ENCODE data around the gene MAGEA4.
"Not testable (repeated sequence)": the region's sequence is repeated elsewhere in the genome, so short reads cannot be mapped to it uniquely, and the experiment has no call there.

MAGEA4 gene, protein sequence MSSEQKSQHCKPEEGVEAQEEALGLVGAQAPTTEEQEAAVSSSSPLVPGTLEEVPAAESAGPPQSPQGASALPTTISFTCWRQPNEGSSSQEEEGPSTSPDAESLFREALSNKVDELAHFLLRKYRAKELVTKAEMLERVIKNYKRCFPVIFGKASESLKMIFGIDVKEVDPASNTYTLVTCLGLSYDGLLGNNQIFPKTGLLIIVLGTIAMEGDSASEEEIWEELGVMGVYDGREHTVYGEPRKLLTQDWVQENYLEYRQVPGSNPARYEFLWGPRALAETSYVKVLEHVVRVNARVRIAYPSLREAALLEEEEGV

DNA sequence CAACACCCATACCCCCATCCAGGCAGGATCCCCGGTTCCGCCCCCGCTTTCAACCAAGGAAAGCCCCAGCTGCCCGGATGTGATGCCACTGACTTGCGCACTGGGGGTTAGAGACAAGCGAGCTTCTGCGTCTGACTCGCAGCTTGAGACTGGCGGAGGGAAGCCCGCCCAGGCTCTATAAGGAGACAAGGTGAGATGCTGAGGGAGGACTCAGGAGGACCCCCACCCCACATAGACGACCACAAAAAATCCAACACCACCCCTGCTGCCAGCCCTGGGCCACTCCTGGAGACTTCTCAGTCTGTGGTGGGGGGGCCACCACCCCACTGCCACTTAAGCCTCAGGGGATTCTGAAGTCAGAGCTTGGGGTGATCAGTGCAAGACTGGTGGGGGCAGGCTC, at the start of gene MAGEA4:
Gene MAGEA4 (plus strand): TSS at position 110 of the 400 bp plus-strand sequence. CDS start 10,776 bp downstream, outside the sequence.
- DNase-seq (ENCODE audit: low spot score) = no peak

DNA sequence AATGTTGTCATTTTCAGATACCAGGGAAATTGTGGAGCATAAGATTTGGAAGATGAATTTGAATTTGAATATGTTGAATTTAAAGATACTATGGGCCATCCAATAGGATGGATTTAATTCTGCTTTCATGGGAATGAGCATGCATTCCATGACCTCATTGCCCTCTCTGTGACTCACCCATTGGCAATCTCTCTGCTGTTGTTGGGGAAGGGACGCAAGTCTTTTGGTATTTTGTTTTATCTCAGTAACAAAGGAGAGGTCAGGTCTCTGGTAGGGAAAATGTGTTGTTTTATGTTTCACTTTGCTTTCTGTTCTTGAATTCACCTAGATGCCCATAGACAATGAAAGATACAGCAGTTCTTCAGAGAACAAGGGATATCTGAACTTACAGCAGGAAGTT, 42.1 kb upstream of the MAGEA4 start:
- DNase-seq (ENCODE audit: low spot score) = no peak

DNA sequence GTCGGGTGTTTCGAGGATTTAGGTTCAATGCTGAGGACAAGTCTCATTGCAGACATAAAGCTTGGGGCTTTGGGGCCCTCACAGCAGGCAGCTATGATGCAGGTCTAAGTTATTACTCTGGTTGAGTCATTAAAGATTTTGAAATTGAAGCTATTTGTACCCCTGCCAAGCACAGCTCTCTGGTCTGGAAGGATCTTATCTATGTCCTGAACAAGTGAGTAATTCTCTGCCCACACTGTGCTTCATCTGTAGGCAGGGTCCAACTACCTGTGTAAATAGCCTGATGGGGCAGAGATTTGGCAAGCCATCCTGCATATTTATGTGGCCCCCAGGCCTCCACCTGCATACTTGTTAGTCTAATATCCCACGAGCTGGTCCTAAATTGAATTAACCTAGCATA, 41.4 kb upstream of the MAGEA4 start:
- DNase-seq (ENCODE audit: low spot score) = no peak

DNA sequence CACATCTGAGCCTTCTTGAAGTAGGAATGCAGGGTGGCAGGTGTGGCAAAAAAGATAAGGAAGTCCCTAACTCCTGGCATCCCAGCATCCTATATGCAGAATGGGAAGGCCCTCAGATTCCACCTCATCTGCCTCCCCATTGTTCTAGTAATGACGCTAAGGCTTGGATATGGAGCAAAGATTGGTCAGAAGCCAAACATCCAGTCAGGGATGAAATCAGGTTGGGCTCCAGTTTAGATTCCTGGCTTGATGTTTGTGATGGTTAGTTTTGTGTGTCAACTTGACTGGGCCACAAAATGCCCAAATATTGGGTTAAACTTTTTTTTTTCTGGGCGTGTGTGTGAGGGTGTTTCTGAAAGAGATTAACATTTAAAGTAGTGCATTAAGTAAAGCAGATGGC, 39.6 kb upstream of the MAGEA4 start:
- DNase-seq (ENCODE audit: low spot score) = no peak

DNA sequence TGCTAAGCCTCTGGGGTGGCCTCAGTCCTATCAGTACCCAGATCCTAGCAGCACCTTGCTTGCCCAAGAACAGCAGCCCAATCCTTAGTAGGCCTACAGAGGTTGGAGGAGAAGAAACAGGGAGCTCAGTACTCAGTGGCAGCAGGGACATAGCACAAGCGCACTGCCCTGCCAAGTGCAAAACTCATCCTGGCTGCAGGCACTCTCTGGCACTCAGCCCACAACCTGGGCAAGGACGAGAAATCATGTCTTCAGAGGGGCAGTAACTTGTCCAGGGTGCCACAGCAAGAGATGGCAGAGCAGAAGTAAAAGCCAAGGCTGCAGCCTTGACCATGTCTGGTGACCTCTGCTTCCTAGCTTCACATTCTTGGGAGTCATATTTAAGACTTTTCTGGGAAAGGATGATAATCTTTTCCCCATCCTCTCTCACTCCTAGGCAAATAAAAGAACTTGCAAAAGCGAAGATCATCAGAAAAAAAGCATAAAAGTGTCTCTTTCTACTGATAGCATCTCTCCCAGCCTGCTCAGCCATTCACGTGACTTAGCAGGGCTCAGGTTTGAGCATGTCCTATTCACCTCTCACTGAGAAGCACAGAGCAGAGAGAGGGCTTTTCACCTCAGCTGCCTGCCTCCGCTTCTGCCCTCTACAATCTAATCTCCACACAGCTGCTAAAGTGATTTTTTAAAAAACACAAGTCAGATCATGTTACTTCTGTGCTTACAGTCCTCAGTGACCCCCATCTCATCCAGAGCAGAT, 37.2 kb upstream of the MAGEA4 start:
- DNase-seq (ENCODE audit: low spot score) = no peak

DNA sequence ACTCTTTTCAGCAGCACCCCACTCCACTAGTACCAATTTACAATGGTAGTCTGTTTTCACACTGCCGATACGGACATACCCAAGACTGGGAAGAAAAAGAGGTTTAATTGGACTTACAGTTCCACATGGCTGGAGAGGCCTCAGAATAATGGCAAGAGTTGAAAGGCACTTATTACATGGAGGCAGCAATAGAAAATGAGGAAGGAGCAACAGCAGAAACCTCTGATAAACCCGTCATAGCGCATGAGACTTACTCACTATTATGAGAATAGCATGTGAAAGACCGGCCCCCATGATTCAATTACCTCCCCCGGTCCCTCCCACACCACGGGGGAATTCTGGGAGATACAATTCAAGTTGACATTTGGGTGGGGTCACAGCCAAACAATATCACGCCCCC, 34.1 kb upstream of the MAGEA4 start:
- DNase-seq (ENCODE audit: low spot score) = no peak

DNA sequence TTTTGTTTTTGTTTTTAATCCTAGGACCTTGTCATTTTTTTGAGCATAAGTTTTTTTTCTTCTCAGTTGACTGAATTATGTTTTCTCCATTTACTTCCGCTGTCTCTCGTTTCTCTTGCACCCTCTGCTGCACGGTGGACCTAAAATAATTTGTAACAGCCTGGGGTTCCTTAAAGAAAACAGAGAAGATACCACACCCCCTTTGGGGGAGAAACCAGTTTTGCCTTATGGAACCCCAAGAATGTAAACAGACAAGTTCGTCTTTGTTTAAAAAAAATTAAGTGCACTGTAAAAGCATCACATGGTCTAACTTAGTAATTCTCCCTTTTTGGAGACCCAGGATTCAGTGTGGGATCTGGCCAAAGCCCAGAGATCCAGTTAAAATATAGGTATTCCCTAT, 32.8 kb upstream of the MAGEA4 start:
- DNase-seq (ENCODE audit: low spot score) = no peak

DNA sequence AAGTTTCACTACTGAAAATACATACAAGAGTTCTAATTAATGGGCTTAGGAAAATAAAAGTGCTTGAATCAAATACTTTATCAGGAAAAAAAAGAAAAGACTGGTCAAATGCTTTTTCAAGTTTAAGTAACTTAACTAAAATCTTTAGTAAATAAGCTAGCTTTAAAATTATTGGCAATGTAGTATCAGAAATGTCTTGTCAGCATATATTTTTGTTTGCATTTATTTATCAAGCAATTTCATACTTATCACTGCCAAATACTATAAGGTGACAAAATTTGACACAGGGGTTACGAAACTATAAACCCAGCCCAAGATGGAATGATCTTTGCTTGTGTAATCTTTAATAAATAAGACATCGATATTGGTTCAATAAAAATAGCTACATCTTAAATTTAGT, 31.8 kb upstream of the MAGEA4 start:
- no peak for DNase-seq (ENCODE audit: low spot score)

DNA sequence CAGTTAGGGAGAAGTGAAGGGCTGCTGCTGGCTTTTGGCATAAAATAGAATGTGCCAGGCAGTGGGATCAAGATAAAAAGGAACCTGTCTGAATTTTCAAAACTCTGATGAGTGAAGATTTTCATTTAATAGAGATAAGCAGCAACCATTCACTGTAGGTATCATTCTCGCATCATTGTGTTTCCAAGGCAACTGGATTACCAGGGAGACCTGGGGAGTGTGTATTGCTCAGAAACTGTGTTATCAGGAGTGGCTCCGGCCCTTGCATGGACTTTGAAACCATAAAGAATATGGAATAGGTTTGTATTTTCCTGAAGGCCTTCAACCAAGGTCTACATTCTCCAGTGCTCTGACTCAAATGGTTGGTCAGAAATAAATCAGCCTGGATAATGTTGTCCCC, 23.3 kb upstream of the MAGEA4 start:
- no peak for DNase-seq (ENCODE audit: low spot score)

DNA sequence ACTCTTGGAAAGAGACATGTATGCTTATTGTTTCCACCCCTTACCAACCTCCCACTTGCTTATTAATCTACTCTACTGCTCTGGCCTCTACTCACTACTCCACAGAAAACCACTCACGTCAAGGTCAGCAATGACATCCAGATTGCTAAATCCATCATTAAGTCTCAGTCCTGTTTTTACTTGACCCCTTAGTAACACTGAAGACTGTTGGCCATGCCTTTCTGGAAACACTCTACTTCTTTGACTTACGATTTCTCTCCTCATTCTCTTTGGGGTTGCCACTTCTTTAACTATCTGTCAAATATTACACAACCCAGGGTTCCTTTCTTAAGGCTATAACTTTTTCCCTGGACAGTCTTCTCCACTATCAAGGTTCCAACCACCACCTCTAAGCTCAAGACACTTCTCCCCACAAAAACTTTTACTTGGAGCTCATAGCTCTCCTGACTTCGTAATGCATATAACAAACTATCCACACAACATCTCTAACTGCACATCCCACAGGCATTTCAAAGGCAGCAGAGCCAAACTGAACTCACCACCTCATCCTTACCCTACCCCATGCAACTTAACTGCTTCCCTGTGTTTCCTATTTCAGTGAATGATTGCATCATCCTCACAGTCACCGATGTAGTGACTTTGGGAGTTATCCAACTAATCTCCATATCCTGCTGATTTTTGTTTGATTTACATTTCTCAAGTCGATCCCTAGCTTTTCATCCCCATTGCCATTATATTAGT, 15.8 kb upstream of the MAGEA4 start:
- DNase-seq (ENCODE audit: low spot score) = no peak

DNA sequence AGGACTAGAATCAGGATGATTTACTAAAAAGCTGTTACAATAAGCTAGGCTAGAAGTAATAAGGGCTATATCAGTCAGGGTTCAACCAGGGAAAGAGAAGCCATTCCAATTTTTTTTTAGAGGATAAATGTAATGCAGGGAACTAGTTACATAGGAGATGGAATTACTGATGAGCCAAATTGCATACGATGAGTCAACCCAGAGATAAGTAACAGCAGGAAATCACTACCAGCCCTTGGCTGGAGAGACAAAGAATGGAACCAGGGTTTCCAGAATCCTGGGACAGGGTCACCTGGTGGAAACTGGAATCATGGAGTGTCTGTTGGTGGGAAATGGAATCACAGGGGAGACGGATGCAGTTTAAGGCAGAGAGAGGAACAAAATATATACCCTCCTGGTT, 13.1 kb upstream of the MAGEA4 start:
- DNase-seq (ENCODE audit: low spot score) = no peak

DNA sequence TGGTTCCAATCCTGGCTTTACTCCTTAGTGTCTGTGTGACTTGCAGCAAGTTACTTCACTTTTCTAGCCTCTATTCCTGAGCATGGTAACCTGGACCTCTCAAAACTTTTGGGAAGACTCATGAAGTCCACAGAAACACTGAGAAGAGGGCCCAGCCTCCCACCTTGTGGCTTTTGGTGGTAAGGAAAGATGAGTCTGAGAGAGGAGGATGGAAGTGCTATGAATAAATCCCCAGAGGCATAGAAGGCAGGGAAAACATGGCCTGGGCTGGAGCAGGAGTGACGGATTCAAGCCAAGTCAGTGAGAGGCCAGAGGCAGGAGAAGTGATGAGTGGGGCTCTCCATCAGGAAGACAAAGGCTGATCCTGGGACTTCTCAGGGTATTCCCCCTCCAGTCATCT, 10.9 kb upstream of the MAGEA4 start:
- no peak for DNase-seq (ENCODE audit: low spot score)

DNA sequence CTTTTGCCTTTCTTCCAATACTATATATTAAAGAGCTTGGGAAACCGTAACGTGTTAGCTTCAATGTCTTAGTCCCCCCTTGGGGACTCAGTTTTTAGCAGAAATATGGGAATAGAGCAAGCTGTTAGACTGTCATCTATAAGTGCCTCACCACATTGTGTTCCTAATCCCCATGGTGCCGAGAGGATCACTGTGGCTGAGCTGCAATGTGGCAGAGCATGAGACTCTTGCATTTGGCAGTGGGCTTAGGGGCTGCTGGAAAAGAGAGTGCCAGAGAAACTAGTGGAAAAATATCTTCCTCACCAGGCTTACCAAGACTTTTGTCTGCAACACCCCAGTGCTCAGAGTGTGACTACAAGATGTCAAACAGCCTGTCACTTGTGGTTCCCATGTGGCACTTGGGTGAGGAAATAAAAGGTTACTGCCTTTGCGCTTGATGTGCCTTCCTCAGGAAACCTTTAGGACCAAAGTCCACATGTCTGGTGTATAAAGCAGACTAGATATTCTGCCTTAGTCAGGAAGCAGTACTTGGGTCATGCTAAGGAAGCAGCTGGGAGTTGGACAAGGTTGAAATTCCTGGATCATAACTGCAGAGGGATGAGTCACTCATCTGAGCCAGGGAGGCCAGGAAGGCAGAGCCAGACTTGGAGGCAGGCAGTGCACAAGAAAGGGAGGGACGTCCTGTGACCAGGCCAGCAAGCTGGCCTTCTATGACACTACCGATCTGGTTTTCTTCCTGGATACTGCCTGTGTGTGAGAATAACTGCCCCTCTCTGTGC, 9.7 kb upstream of the MAGEA4 start:
- no peak for DNase-seq (ENCODE audit: low spot score)

DNA sequence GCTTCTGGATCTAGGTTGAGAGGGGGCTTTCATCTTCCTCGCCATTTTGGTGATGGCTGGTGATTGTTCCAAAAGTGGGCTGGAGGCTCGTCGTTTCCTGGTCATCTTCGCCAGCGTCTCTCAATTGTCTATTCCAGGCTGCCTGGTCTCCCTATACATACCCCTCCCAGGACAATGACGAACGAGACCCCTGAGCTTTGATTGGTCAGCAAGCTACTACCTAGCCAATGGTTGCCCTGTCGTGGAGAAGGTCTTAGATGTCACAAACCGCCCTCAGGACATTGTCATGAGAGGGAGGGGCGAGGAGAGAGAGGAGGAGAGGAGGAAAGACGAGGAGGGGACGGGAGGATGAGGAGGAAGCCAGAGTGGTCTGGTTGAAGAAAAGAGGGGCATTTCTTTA, 7.7 kb upstream of the MAGEA4 start:
- DNase-seq (ENCODE audit: low spot score) = no peak

DNA sequence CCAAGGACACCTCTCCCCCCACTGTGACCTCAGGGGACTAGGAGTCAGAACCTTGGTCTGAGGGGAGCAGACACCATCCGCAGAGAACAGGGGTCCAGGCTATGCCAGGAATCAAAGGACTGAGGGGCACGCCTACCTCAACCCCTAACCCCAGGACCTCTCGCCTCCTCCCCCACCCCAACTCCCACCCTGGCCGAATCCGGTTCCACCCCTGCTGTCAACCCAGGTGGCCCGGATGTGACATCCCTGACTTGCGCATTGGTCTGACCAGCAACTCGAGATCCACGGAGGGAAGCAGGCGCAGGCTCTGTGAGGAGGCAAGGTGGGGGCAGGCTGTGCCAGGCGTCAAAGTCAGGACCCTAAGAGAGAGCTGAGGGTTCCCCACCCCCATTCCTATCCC, 468 bp upstream of the MAGEA4 start:
- DNase-seq (ENCODE audit: low spot score) = no peak

DNA sequence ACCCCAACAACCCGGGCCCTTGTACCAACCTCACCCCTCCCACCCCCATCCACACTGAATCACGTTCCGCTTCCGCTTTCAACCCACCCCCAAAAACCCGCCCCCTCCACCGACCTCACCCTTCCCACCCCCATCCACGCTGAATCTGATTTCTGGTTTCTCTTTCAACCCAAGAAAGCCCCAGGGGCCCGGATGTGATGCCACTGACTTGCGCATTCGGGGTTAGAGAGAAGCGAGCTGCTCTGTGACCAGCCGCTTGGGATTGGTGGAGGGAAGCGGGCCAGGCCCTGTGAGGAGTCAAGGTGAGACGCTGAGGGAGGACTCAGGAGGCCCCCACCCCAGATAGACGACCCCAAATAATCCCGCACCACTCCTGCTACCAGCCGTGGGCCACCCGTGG, 6.0 kb downstream of the MAGEA4 start:
- not testable (repeated sequence) for DNase-seq (ENCODE audit: low spot score)

DNA sequence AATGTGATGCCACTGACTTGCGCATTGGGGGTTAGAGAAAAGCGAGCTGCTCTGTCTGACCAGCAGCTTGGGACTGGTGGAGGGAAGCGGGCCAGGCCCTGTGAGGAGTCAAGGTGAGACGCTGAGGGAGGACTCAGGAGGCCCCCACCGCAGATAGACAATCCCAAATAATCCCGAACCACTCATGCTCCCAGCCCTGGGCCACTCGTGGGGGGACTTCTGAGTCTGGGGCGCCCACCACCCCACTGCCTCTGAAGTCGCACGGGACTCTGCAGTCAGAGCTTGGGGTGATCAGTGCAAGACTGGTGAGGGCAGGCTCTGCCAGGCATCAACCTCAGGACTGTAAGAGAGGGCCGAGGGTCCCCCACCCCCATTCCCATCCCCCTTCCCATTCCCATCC, 6.9 kb downstream of the MAGEA4 start:
- no peak for DNase-seq (ENCODE audit: low spot score)

DNA sequence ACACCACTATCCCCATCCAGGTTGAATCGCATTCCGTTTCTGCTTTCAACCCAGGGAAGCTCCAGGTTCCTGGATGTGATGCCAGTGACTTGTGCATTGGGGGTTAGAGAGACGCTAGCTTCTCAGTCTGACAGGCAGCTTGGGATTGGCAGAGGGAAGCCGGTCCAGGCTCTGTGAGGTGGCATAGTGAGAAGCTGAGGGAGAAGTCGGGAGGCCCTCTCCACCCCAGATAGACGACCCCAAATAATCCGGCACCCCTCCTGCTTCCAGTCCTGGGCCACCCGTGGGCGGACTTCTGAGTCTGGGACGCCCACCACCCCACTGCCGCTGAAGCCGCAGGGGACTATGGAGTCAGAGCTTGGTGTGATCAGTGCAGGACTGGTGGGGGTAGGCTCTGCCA, 7.4 kb downstream of the MAGEA4 start:
- no peak for DNase-seq (ENCODE audit: low spot score)

DNA sequence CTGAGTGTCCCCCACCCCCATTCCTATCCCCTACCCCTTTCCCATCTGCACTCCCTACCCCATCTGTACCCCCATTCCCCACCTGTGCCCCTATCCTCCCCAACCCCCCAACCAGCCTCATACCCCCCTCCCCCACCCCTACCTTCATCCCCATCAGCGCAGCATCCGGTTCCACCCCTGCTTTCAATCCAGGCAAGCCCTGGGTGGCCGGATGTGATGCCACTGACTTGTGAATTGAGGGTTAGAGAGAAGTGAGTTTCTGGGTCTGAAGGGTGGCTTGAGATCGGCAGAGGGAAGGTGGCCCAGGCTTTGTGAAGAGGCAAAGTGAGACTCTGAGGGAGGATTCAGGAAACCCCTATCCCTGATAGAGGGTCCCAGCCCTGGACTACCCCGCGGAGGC, 7.8 kb downstream of the MAGEA4 start:
- no peak for DNase-seq (ENCODE audit: low spot score)

DNA sequence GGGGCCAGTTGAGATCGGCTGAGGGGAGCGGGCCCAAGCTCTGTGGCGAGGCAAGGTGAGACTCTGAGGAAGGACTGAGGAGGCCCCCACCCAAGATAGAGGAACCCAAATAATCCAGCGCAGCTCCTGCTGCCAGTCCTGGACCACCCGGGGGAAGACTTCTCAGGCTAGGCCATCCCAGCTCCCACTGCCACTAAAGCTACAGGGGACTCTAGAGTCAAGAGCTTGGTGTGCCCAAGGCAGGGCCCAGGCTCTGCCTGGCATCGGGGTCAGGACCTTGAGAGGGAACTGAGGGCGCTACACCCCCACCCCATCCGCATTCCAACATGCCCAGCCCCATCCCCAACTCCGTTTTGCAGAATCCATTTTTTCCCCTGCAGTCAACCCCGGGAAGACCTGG, 8.6 kb downstream of the MAGEA4 start:
- no peak for DNase-seq (ENCODE audit: low spot score)

DNA sequence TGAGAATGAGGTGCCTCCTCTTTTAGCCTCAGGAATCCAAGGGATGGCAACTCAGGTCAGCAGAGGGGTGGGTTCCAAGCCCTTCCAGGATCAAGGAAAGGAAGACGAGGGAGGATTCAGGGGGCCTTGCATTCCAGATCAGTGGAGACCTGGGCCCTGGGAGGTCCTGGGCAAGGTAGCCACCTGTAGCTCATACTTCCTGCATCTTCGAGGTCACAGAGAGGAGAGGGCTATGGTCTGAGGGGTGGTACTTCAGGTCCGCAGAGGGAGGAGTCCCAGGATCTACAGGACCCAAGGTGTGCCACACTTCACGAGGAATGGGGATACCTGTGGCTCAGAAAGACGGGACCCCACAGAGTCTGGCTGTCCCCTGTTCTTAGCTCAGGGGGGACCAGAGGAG, 9.2 kb downstream of the MAGEA4 start:
- no peak for DNase-seq (ENCODE audit: low spot score)

DNA sequence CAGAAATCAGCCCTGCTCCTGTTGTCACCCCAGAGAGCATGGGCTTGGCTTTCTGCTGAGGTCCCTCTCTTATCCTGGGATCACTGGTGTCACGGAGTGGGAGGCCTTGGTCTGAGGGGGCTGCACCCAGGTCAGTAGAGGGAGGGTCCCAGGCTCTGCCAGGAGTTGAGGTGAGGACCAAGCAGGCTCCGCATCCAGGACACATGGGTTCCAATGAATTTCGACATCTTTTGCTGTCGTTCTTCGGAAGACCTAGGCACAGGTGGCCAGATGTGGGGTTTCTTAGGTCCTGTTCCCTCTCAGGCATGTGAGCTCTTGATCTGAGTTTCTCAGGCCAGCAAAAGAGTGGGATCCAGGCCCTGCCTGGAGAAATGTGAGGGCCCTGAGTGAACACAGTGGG, 10.0 kb downstream of the MAGEA4 start:
- DNase-seq (ENCODE audit: low spot score) = no peak

Data from cerebellar cortex (tissue), 1 donor.